Esophagus squamous epithelium (tissue), 4 donors: ENCODE results near the gene CYP26B1.

Experiments
- CTCF ChIP-seq, 6 experiments: fragments of 450-650 bp in 4 of 6; fragments of 200-600 bp in 2 of 6; sonication (generic) in 2 of 6; IDR thresholded peaks; one replicate each; pipeline ENCODE4 v1.5.1; 2016 to 2019; ENCODE audit warnings: antibody characterized with exemption in 6 of 6, mild to moderate bottlenecking in 4 of 6, moderate library complexity in 4 of 6
- POLR2A ChIP-seq, 4 donors: fragments of 450-650 bp; IDR thresholded peaks; one replicate each; pipeline ENCODE4 v1.6.1; 2017; ENCODE audit warnings: antibody characterized with exemption in 4 of 4, mild to moderate bottlenecking in 4 of 4, moderate library complexity in 3 of 4

- TF ChIP-seq CTCF (IDR thresholded peaks at IDR 0.05) (no peak), POLR2A (IDR thresholded peaks at IDR 0.05) (no peak)
These were observed 34.0 kb upstream of the CYP26B1 start for GRCh38 chr2:72181616-72182015.
